NCI-H1092 treated with DMSO at 0.1 percent for 48 hours (cell line): ENCODE data around the gene DALRD3.
"Not testable (repeated sequence)": the region's sequence is repeated elsewhere in the genome, so short reads cannot be mapped to it uniquely, and the experiment has no call there.

Experiments used
- DNase-seq: peaks from one replicate; lab custom pipeline; 2025; lab: John Stamatoyannopoulos, UW

DALRD3 gene

GRCh38 chr3:49021813-49022687 lies 3.7 kb upstream of the DALRD3 start, which contains the start of gene NDUFAF3:
Gene NDUFAF3, plus strand, starts transcription at chr3:49022121. Its CDS starts 24 bp downstream, at chr3:49022145.
- DNase-seq: peak; percentile 86

GRCh38 chr3:49021213-49021812 lies 2.9 kb upstream of the DALRD3 start:
- DNase-seq: peak; percentile 92

- DNase-seq: no peak
These were observed 2.2 kb upstream of the DALRD3 start for GRCh38 chr3:49020330-49021212.

GRCh38 chr3:49019941-49020329 lies 1.6 kb upstream of the DALRD3 start:
- no peak for DNase-seq

- no peak for DNase-seq
These were observed 277 bp upstream of the DALRD3 start for GRCh38 chr3:49018707-49019006.

- DNase-seq: peak; percentile 41
These were observed 980 bp downstream of the DALRD3 start for GRCh38 chr3:49017229-49017970.

- no peak for DNase-seq
These were observed 1.8 kb downstream of the DALRD3 start for GRCh38 chr3:49016414-49017228.

GRCh38 chr3:49015765-49016164 lies 2.6 kb downstream of the DALRD3 start:
- DNase-seq: no peak

GRCh38 chr3:49015072-49015471 lies 3.3 kb downstream of the DALRD3 start:
- DNase-seq: no peak

- DNase-seq: no peak
These were observed 4.4 kb downstream of the DALRD3 start for GRCh38 chr3:49013738-49014660.

GRCh38 chr3:49013113-49013737 lies 5.2 kb downstream of the DALRD3 start:
- DNase-seq: no peak

GRCh38 chr3:49012441-49013017 lies 5.9 kb downstream of the DALRD3 start:
- no peak for DNase-seq

GRCh38 chr3:49009396-49009795 lies 9.0 kb downstream of the DALRD3 start:
- no peak for DNase-seq

- not testable (repeated sequence) for DNase-seq
These were observed 9.8 kb downstream of the DALRD3 start for GRCh38 chr3:49008627-49009026.

- DNase-seq: peak; percentile 25
These were observed 10.4 kb downstream of the DALRD3 start for GRCh38 chr3:49007771-49008528.

- peak; percentile 95 for DNase-seq
These were observed 11.2 kb downstream of the DALRD3 start, which contains the start of gene WDR6 for GRCh38 chr3:49007068-49007770. Gene WDR6, plus strand, starts transcription at chr3:49007391. Its CDS starts 41 bp downstream, at chr3:49007432.

GRCh38 chr3:49006408-49007067 lies 11.8 kb downstream of the DALRD3 start:
- DNase-seq: no peak
